Liver (tissue), 9 donors: Measurements from ENCODE around the gene SMYD3. TPM values are rescaled to one million over a fixed set of nuclear protein-coding genes. Genes with fewer than 3 reads are reported as not detected.

Experiments
- DNase-seq: peaks from one replicate; pipeline ENCODE4 v3.0.0-alpha.2; 2017; ENCODE audit warnings: low spot score
- H3K27ac ChIP-seq, 2 donors: one replicate each; pipeline ENCODE4 v1.7.0; 2013; ENCODE audit warnings: inconsistent platforms in 2 of 2, low read length in 2 of 2, control low read depth in 1 of 2, low read depth in 1 of 2, mild to moderate bottlenecking in 1 of 2
- H3K27me3 ChIP-seq, 4 donors: one replicate each; pipeline versions ENCODE4 v1.6.1 to v1.7.0; 2013; ENCODE audit warnings: low read length in 3 of 4, inconsistent platforms in 1 of 4, mild to moderate bottlenecking in 1 of 4, moderate library complexity in 1 of 4; ENCODE audit not compliant: control insufficient read depth in 4 of 4, insufficient read depth in 4 of 4
- H3K36me3 ChIP-seq, 4 donors: one replicate each; pipeline versions ENCODE4 v1.6.1 to v1.7.0; 2013; ENCODE audit warnings: low read length in 3 of 4, mild to moderate bottlenecking in 3 of 4, low read depth in 1 of 4, moderate library complexity in 1 of 4; ENCODE audit not compliant: control insufficient read depth in 4 of 4, insufficient read depth in 3 of 4
- H3K4me1 ChIP-seq, 4 donors: one replicate each; pipeline versions ENCODE4 v1.6.1 to v1.7.0; 2013; ENCODE audit warnings: low read length in 3 of 4, mild to moderate bottlenecking in 3 of 4, moderate library complexity in 1 of 4; ENCODE audit not compliant: control insufficient read depth in 4 of 4, insufficient read depth in 4 of 4
- H3K4me3 ChIP-seq, 3 donors: one replicate each; pipeline versions ENCODE4 v1.6.1 to v1.7.0; 2013; ENCODE audit warnings: low read length in 3 of 3, control low read depth in 1 of 3, low read depth in 1 of 3, mild to moderate bottlenecking in 1 of 3
- H3K9ac ChIP-seq, 2 donors: one replicate each; pipeline ENCODE4 v1.7.0; 2013; ENCODE audit warnings: low read length in 2 of 2, mild to moderate bottlenecking in 2 of 2, moderate library complexity in 2 of 2, control low read depth in 1 of 2, low read depth in 1 of 2
- H3K9me3 ChIP-seq, 4 donors: one replicate each; pipeline versions ENCODE4 v1.6.1 to v1.7.0; 2013; ENCODE audit warnings: low read length in 3 of 4; ENCODE audit not compliant: control insufficient read depth in 4 of 4
- CTCF ChIP-seq: fragments of 150-350 bp; IDR thresholded peaks from 2 replicates; pipeline ENCODE4 v1.5.1; 2017; ENCODE audit warnings: improper control_type of control experiment, low read depth, low read length; ENCODE audit not compliant: missing input control
- EGR1 ChIP-seq, 2 donors: IDR thresholded peaks; 2 replicates each; pipeline ENCODE4 v1.6.1; 2016 to 2018; ENCODE audit warnings: antibody characterized with exemption in 2 of 2, low read depth in 2 of 2
- FOXA2 ChIP-seq: IDR thresholded peaks from 2 replicates; pipeline ENCODE4 v1.6.1; 2016; ENCODE audit warnings: antibody characterized with exemption
- HNF4A ChIP-seq, 2 donors: conservative IDR thresholded peaks; 2 replicates each; pipeline ENCODE4 v1.6.1; 2016; ENCODE audit warnings: antibody characterized with exemption in 2 of 2, mild to moderate bottlenecking in 2 of 2
- HNF4G ChIP-seq: IDR thresholded peaks from 2 replicates; pipeline ENCODE4 v1.6.1; 2016; ENCODE audit warnings: antibody characterized with exemption
- JUND ChIP-seq, 2 donors: IDR thresholded peaks; 2 replicates each; pipeline ENCODE4 v1.6.1; 2016; ENCODE audit warnings: antibody characterized with exemption in 2 of 2
- MAX ChIP-seq: IDR thresholded peaks from 2 replicates; pipeline ENCODE4 v1.6.1; 2016; ENCODE audit warnings: antibody characterized with exemption
- RAD21 ChIP-seq, 2 donors: IDR thresholded peaks; 2 replicates each; pipeline ENCODE4 v1.6.1; 2016; ENCODE audit warnings: antibody characterized with exemption in 2 of 2, mild to moderate bottlenecking in 2 of 2
- RXRA ChIP-seq, 2 donors: IDR thresholded peaks; 2 replicates each; pipeline ENCODE4 v1.6.1; 2017 to 2018; ENCODE audit warnings: antibody characterized with exemption in 2 of 2, mild to moderate bottlenecking in 1 of 2
- SP1 ChIP-seq: IDR thresholded peaks from 2 replicates; pipeline ENCODE4 v1.6.1; 2018; ENCODE audit warnings: antibody characterized with exemption, mild to moderate bottlenecking
- TAF1 ChIP-seq: conservative IDR thresholded peaks from 2 replicates; pipeline ENCODE4 v1.6.1; 2016; ENCODE audit warnings: antibody characterized with exemption, mild to moderate bottlenecking
- YY1 ChIP-seq: IDR thresholded peaks from 2 replicates; pipeline ENCODE4 v1.6.1; 2016; ENCODE audit warnings: antibody characterized with exemption, mild to moderate bottlenecking
- WGBS: extraction: QIAGEN DNeasy Blood & Tissue Kit; methylation state at CpG from one replicate; pipeline ENCODE4 v1.1.7; 2013; 5-methylcytosine and 5-hydroxymethylcytosine counted together
- polyA plus RNA-seq, 2 donors: library from polyadenylated mRNA; stranded (reverse) in 1 of 2; unstranded in 1 of 2; fragments of 200-250 nt in 1 of 2; fragments of >200 nt in 1 of 2; fragmentation: Nextera tagmentation in 1 of 2; extraction: Ambion mirVana in 1 of 2; gene quantifications; one replicate each; pipeline versions ENCODE4 v1.2.1 to v1.2.3, GENCODE V29; 2013 to 2015
- total RNA-seq, 2 donors: library from RNA; depleted of rRNA; stranded (reverse); fragments of >200 nt; gene quantifications; one replicate each; pipeline ENCODE4 v1.2.3, GENCODE V29; 2014
- TF ChIP-seq, protein P1 (sequence below): IDR thresholded peaks from 2 replicates; pipeline ENCODE4 v1.6.1; 2016; ENCODE audit warnings: antibody characterized with exemption
- TF ChIP-seq, protein P2 (sequence below): IDR thresholded peaks from 2 replicates; pipeline ENCODE4 v1.6.1; 2016; ENCODE audit warnings: antibody characterized with exemption
- TF ChIP-seq, protein P3 (sequence below): IDR thresholded peaks from 2 replicates; pipeline ENCODE4 v1.6.1; 2016; ENCODE audit warnings: antibody characterized with exemption, mild to moderate bottlenecking
- donor health status: healthy.
- donor health status: healthy.
- donor health status: healthy.
- donor health status: healthy.
- donor health status: healthy.

The SMYD3 gene
- total and polyA plus RNA-seq, 4 donors = 3.1 to 9.1 (median 8.0) TPM

DNA sequence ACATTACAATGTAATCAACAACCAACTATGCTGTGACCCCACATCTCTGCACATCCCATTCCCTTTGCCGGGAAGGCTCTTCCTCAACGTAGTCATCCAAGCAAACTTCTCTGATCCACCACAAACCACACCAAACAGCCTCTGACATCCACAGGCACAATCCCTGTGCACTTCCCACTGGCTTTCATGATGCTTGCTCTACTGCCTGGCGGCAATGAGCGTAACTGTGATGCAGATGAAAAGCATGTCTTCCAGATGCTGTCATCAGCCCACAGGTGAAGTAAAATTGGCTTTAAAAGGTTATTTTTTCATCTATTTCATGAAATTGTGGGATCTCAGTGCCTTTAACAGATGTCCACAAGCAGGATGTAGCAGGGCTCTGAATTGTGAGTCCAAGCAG lies 635.2 kb downstream of the SMYD3 start:
- Histone ChIP-seq H3K27me3 (no peaks in the 10 kb centered on the region), H3K9me3 (no peaks in the 10 kb centered on the region), H3K9ac (no peak overlapping the region), H3K27ac (no peak overlapping the region), H3K4me1 (peaks cover 0 to 6% (median 5%) of the 10 kb centered on the region in 4 donors), H3K4me3 (no peak overlapping the region), H3K36me3 (no peaks in the 10 kb centered on the region)
- TF ChIP-seq, protein P1, sequence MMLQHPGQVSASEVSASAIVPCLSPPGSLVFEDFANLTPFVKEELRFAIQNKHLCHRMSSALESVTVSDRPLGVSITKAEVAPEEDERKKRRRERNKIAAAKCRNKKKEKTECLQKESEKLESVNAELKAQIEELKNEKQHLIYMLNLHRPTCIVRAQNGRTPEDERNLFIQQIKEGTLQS = no peak
- no peak for TF ChIP-seq HNF4A (conservative IDR thresholded peaks at IDR 0.05)
- no peak for TF ChIP-seq JUND (IDR thresholded peaks at IDR 0.05)
- no peak for TF ChIP-seq MAX
- no peak for TF ChIP-seq SP1
- TF ChIP-seq EGR1 (IDR thresholded peaks at IDR 0.05; ENCODE audit: low read depth in 2 of 2) = no peak
- no peak for TF ChIP-seq FOXA2
- TF ChIP-seq YY1 = no peak
- TF ChIP-seq RXRA (IDR thresholded peaks at IDR 0.05) = no peak
- TF ChIP-seq, protein P2, sequence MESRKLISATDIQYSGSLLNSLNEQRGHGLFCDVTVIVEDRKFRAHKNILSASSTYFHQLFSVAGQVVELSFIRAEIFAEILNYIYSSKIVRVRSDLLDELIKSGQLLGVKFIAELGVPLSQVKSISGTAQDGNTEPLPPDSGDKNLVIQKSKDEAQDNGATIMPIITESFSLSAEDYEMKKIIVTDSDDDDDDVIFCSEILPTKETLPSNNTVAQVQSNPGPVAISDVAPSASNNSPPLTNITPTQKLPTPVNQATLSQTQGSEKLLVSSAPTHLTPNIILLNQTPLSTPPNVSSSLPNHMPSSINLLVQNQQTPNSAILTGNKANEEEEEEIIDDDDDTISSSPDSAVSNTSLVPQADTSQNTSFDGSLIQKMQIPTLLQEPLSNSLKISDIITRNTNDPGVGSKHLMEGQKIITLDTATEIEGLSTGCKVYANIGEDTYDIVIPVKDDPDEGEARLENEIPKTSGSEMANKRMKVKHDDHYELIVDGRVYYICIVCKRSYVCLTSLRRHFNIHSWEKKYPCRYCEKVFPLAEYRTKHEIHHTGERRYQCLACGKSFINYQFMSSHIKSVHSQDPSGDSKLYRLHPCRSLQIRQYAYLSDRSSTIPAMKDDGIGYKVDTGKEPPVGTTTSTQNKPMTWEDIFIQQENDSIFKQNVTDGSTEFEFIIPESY = no peak
- no peak for DNase-seq
- 96% methylated on average over 4 of the region's 4 CpGs for WGBS

- Histone ChIP-seq H3K27ac (no peak overlapping the region), H3K9ac (no peak overlapping the region), H3K4me3 (no peak overlapping the region), H3K4me1 (peaks cover 0 to 6% (median 5%) of the 10 kb centered on the region in 4 donors), H3K36me3 (no peaks in the 10 kb centered on the region), H3K9me3 (no peaks in the 10 kb centered on the region), H3K27me3 (no peaks in the 10 kb centered on the region)
- WGBS = 88% methylated on average over 2 of the region's 2 CpGs
- no peak for TF ChIP-seq SP1
- no peak for TF ChIP-seq HNF4G
- no peak for TF ChIP-seq RAD21 (IDR thresholded peaks at IDR 0.05)
- TF ChIP-seq CTCF = no peak
- TF ChIP-seq JUND (IDR thresholded peaks at IDR 0.05) = no peak
- no peak for DNase-seq
These were observed 635.9 kb downstream of the SMYD3 start for GRCh38 chr1:245871191-245871590.

DNA sequence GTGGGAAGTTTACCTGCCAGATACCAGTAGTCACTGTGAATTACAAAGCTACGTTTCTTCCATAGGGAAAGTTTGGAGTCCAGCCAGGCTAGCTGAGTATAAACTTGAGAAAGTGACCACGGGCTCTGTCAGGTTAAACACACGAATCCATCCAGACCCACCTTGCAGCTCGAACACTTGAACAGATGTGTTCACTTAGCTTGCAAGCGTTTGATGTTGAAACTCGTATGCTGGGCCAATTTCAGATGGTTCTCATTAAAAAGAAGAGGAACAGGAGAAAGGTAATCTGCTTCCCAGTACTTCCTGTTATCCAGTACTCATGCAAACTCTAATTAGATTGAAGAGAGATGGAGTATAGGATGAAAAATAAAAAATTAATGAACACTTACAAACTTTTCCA lies 636.4 kb downstream of the SMYD3 start:
- 94% methylated on average over 6 of the region's 6 CpGs for WGBS
- DNase-seq = no peak

More for the DNA sequence above, 636.4 kb downstream of the SMYD3 start:
- Histone ChIP-seq H3K4me3 (no peak overlapping the region), H3K4me1 (peaks cover 0 to 6% (median 5%) of the 10 kb centered on the region in 4 donors), H3K9me3 (no peaks in the 10 kb centered on the region), H3K27me3 (no peaks in the 10 kb centered on the region), H3K27ac (no peak overlapping the region), H3K9ac (no peak overlapping the region), H3K36me3 (no peaks in the 10 kb centered on the region)
- TF ChIP-seq, protein P3, sequence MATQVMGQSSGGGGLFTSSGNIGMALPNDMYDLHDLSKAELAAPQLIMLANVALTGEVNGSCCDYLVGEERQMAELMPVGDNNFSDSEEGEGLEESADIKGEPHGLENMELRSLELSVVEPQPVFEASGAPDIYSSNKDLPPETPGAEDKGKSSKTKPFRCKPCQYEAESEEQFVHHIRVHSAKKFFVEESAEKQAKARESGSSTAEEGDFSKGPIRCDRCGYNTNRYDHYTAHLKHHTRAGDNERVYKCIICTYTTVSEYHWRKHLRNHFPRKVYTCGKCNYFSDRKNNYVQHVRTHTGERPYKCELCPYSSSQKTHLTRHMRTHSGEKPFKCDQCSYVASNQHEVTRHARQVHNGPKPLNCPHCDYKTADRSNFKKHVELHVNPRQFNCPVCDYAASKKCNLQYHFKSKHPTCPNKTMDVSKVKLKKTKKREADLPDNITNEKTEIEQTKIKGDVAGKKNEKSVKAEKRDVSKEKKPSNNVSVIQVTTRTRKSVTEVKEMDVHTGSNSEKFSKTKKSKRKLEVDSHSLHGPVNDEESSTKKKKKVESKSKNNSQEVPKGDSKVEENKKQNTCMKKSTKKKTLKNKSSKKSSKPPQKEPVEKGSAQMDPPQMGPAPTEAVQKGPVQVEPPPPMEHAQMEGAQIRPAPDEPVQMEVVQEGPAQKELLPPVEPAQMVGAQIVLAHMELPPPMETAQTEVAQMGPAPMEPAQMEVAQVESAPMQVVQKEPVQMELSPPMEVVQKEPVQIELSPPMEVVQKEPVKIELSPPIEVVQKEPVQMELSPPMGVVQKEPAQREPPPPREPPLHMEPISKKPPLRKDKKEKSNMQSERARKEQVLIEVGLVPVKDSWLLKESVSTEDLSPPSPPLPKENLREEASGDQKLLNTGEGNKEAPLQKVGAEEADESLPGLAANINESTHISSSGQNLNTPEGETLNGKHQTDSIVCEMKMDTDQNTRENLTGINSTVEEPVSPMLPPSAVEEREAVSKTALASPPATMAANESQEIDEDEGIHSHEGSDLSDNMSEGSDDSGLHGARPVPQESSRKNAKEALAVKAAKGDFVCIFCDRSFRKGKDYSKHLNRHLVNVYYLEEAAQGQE = no peak
- no peak for TF ChIP-seq TAF1
- TF ChIP-seq, protein P2 = no peak
- no peak for TF ChIP-seq CTCF
- no peak for TF ChIP-seq RXRA (IDR thresholded peaks at IDR 0.05)
- no peak for TF ChIP-seq SP1
